ENCODE measurements around the gene CNTD1. TPM values are rescaled to one million over a fixed set of nuclear protein-coding genes. Genes with fewer than 3 reads are reported as not detected.

The CNTD1 gene
- total and polyA plus RNA-seq, 2 of the 4 experiments (the other 2 are of a cell fraction) = not detected

GRCh38 chr17:42819939-42820535, 21.4 kb downstream of the CNTD1 start:
- intact Hi-C loops (cut with micrococcal nuclease) (loop anchor here (5.0 kb wide), 1 partner anchor 58 kb away; the partner anchor contains the start of gene RAMP2), dilution Hi-C loops (cut with HindIII; ENCODE audit: low sequenced_read_pairs, unreplicated experiment) (no loop called here), in situ Hi-C loops (cut with MboI; ENCODE audit: low sequenced_read_pairs) (no loop called here)
- no peak overlapping the region for H2BK20ac ChIP-seq (ENCODE audit: low read depth, low read length)
- H3K14ac ChIP-seq (replicated peaks; ENCODE audit: low read depth, low read length) = no peak overlapping the region
- no peak overlapping the region for H3K56ac ChIP-seq (ENCODE audit: extremely low read depth, insufficient read depth, low read length)
- peaks cover 33 to 43% of the 10 kb centered on the region in 2 experiments for H3K79me1 ChIP-seq (ENCODE audit: low read depth in 1 of 2, low read length in 2 of 2)
- H2AK9ac ChIP-seq (replicated peaks; ENCODE audit: low read depth, low read length, poor library complexity) = no peak overlapping the region
- no peak overlapping the region for H2BK120ac ChIP-seq (ENCODE audit: low read depth, low read length)
- no peak overlapping the region for H3K18ac ChIP-seq (ENCODE audit: low read depth, low read length)
- peaks cover 35% of the 10 kb centered on the region for H3K36me3 ChIP-seq (ENCODE audit: control insufficient read depth, insufficient read depth, low read length)
- H3K27ac ChIP-seq (ENCODE audit: insufficient read depth, low read length) = no peak overlapping the region
- no peaks in the 10 kb centered on the region for H3K27me3 ChIP-seq (ENCODE audit: control insufficient read depth, insufficient read depth, low read length)
- no peak overlapping the region for H3K4me3 ChIP-seq (ENCODE audit: insufficient read depth, low read depth, low read length)
- H4K5ac ChIP-seq (ENCODE audit: low read depth, low read length) = no peak overlapping the region
- no peak for ATAC-seq (ENCODE audit: low read depth)
- H3K4me2 ChIP-seq (ENCODE audit: low read depth, low read length) = no peak overlapping the region
- no peaks in the 10 kb centered on the region; the same call in 1 of the 2 replicates for H3K4me1 ChIP-seq (ENCODE audit: control insufficient read depth, insufficient read depth, low read length)
- no peak overlapping the region for H2AK5ac ChIP-seq (ENCODE audit: low read depth, low read length)
- no peak overlapping the region for H4K91ac ChIP-seq (ENCODE audit: insufficient read depth, low read depth, low read length)
- no peak overlapping the region for H3K23ac ChIP-seq (ENCODE audit: low read depth, low read length)
- CTCF ChIA-PET = interaction anchor here (2.2 kb wide), 1 partner anchor 11 kb away, joined by 8 read pairs; no protein-coding TSS in a partner anchor
- 0 out of 2 replicates have a peak, but pooled peaks cover 4% of the 10 kb centered on the region for H3K9me1 ChIP-seq (ENCODE audit: insufficient read depth, low read length)
- peak; percentile 37 for DNase-seq
- H3K4ac ChIP-seq (ENCODE audit: low read depth, low read length) = no peak overlapping the region
- POLR2A ChIA-PET (ENCODE audit: unreplicated experiment) = no interaction called here
- H3K9ac ChIP-seq (ENCODE audit: low read depth, low read length) = no peak overlapping the region
- H3K9me3 ChIP-seq (ENCODE audit: control insufficient read depth, insufficient read depth, low read length) = no peaks in the 10 kb centered on the region
- H2BK15ac ChIP-seq (ENCODE audit: low read depth, low read length) = no peak overlapping the region
- no peaks in the 10 kb centered on the region for H4K20me1 ChIP-seq (ENCODE audit: insufficient read depth, low read length)
- no peak overlapping the region for H2BK5ac ChIP-seq (ENCODE audit: low read depth, low read length, poor library complexity, severe bottlenecking)
- H4K8ac ChIP-seq (ENCODE audit: low read depth in 2 of 2, low read length in 2 of 2) = no peak overlapping the region
- no TSS peak for BruUV-seq (replicated peaks)
- no peak overlapping the region for H2AFZ ChIP-seq (replicated peaks; ENCODE audit: low read length, poor library complexity)
- WGBS, 2 experiments (ENCODE audit: extremely low coverage in 2 of 2, insufficient read length in 1 of 2) = 50% methylated on average over 1 of the region's 2 CpGs; no CpG with 5 or more reads in 1 of the 2 experiments
- TF ChIP-seq POLR2A (IDR thresholded peaks at IDR 0.05; ENCODE audit: low read depth, low read length) (no peak), USF2 (IDR thresholded peaks at IDR 0.05; ENCODE audit: low read depth, low read length) (no peak), RAD21 (IDR thresholded peaks at IDR 0.05; ENCODE audit: low read length) (peak; percentile 36), CTCF (conservative IDR thresholded peaks at IDR 0.05; ENCODE audit: low read depth, low read length) (peak; percentile 67), FOS (IDR thresholded peaks at IDR 0.05; ENCODE audit: low read depth, low read length) (no peak), BHLHE40 (IDR thresholded peaks at IDR 0.05; ENCODE audit: low read depth, low read length) (no peak), SMC3 (IDR thresholded peaks at IDR 0.05; ENCODE audit: low read depth, low read length) (peak; percentile 29; the same call in 1 of the 2 replicates), MAZ (IDR thresholded peaks at IDR 0.05; ENCODE audit: borderline replicate concordance, low read depth, low read length) (no peak), ELK1 (IDR thresholded peaks at IDR 0.05; ENCODE audit: borderline replicate concordance, low read depth, low read length) (no peak), MAFK (IDR thresholded peaks at IDR 0.05; ENCODE audit: low read depth, low read length) (0 out of 2 replicates have a peak, but pooled peaks have one; percentile 6), CHD1 (IDR thresholded peaks at IDR 0.05; ENCODE audit: low read depth, low read length) (no peak), RFX5 (IDR thresholded peaks at IDR 0.05; ENCODE audit: low read depth, low read length) (no peak), NFE2L2 (IDR thresholded peaks at IDR 0.05; ENCODE audit: low read depth, low read length) (no peak), MXI1 (IDR thresholded peaks at IDR 0.05; ENCODE audit: borderline replicate concordance, low read depth, low read length) (0 out of 2 replicates have a peak, but pooled peaks have one; percentile 19), RCOR1 (IDR thresholded peaks at IDR 0.05; ENCODE audit: insufficient replicate concordance, low read length) (no peak)
